B cell (primary cell): ENCODE results near the gene ARHGEF39. TPM values are rescaled to one million over a fixed set of nuclear protein-coding genes. Genes with fewer than 3 reads are reported as not detected.
A peak's percentile ranks its signal among the peaks of the same experiment; 100 is the strongest.

Source experiments
- ATAC-seq: fragments of 200-7000 bp; cut with Tn5 transposase; one replicate; pipeline ENCODE4 v1.10.0; 2021; ENCODE audit warnings: low read depth, mild to moderate bottlenecking, moderate number of reproducible peaks, moderate library complexity
- CTCF ChIA-PET: fragments of 350-600 bp; sonication (Branson Sonifier 250); formaldehyde crosslinking; loops from one replicate; lab custom pipeline; 2021; ENCODE audit warnings: antibody characterized with exemption, inconsistent platforms; lab: Charles Lee
- POLR2A ChIA-PET: fragments of 350-600 bp; sonication (Branson Sonifier 250); formaldehyde crosslinking; loops from one replicate; lab custom pipeline; 2021; ENCODE audit warnings: antibody characterized with exemption; lab: Charles Lee
- DNase-seq: peaks from one replicate; pipeline ENCODE4 v3.0.0; 2013
- H2AFZ ChIP-seq: 2 replicates; pipeline ENCODE4 v1.6.1; 2012; ENCODE audit warnings: mild to moderate bottlenecking, low read depth, low read length; ENCODE audit not compliant: insufficient read depth, poor library complexity, severe bottlenecking
- H3K27ac ChIP-seq, 2 donors: 1 replicate in 1 of 2; 2 replicates in 1 of 2; pipeline ENCODE4 v1.5.1; 2012 to 2013; ENCODE audit warnings: low read length in 2 of 2, mild to moderate bottlenecking in 2 of 2, moderate library complexity in 1 of 2
- H3K27me3 ChIP-seq, 4 experiments: fragments of 200-600 bp in 1 of 4; sonication (generic) in 1 of 4; replicated peaks in 1 of 4; 1 replicate in 2 of 4; 2 replicates in 2 of 4; pipeline versions ENCODE4 v1.6.1 to v1.7.0; 2013 to 2016; ENCODE audit warnings: low read length in 3 of 4, mild to moderate bottlenecking in 2 of 4, mixed read lengths in 1 of 4, moderate library complexity in 1 of 4; ENCODE audit not compliant: insufficient read depth in 4 of 4, control insufficient read depth in 3 of 4; ENCODE audit errors: control extremely low read depth in 1 of 4
- H3K36me3 ChIP-seq, 2 experiments: replicated peaks in 1 of 2; 1 replicate in 1 of 2; 2 replicates in 1 of 2; pipeline versions ENCODE4 v1.6.1 to v1.7.1; 2013; ENCODE audit warnings: low read length in 1 of 2; ENCODE audit not compliant: insufficient read depth in 2 of 2, control insufficient read depth in 1 of 2; ENCODE audit errors: control extremely low read depth in 1 of 2, extremely low read depth in 1 of 2
- H3K4me1 ChIP-seq, 2 donors: fragments of 200-600 bp in 1 of 2; sonication (generic) in 1 of 2; 1 replicate in 1 of 2; 2 replicates in 1 of 2; pipeline versions ENCODE4 v1.5.1 to v1.6.1; 2013 to 2017; ENCODE audit warnings: low read length in 2 of 2; ENCODE audit not compliant: control insufficient read depth in 2 of 2, insufficient read depth in 2 of 2
- H3K4me2 ChIP-seq: replicated peaks from 2 replicates; pipeline ENCODE3; 2012; ENCODE audit warnings: mild to moderate bottlenecking, low read depth, low read length; ENCODE audit not compliant: poor library complexity, severe bottlenecking
- H3K4me3 ChIP-seq, 5 experiments: fragments of 200-600 bp in 1 of 5; sonication (generic) in 1 of 5; 1 replicate in 3 of 5; 2 replicates in 2 of 5; pipeline versions ENCODE4 v1.5.1 to v1.7.0; 2011 to 2016; ENCODE audit warnings: low read length in 4 of 5, mild to moderate bottlenecking in 4 of 5, low read depth in 2 of 5, control low read depth in 1 of 5, moderate library complexity in 1 of 5; ENCODE audit not compliant: insufficient read depth in 1 of 5; ENCODE audit errors: control extremely low read depth in 1 of 5, extremely low read depth in 1 of 5
- H3K79me2 ChIP-seq: fragments of 200-600 bp; sonication (generic); one replicate; pipeline ENCODE4 v1.6.0; 2016; ENCODE audit warnings: low read length; ENCODE audit not compliant: control insufficient read depth, insufficient read depth
- H3K9ac ChIP-seq: fragments of 200-600 bp; sonication (generic); 2 replicates; pipeline ENCODE4 v1.6.1; 2017; ENCODE audit warnings: mild to moderate bottlenecking, low read length, moderate library complexity
- H3K9me3 ChIP-seq, 3 donors: one replicate each; pipeline versions ENCODE4 v1.6.1 to v1.7.1; 2013; ENCODE audit warnings: low read length in 2 of 3; ENCODE audit not compliant: control insufficient read depth in 2 of 3, insufficient read depth in 1 of 3; ENCODE audit errors: control extremely low read depth in 1 of 3
- H4K20me1 ChIP-seq: 2 replicates; pipeline ENCODE4 v1.6.0; 2012; ENCODE audit warnings: mild to moderate bottlenecking, low read length; ENCODE audit not compliant: insufficient read depth, control insufficient read depth, poor library complexity, severe bottlenecking
- H3K27ac Mint-ChIP-seq: one replicate; pipeline ENCODE4 v1.8.0; 2021; ENCODE audit warnings: mixed read lengths
- H3K27me3 Mint-ChIP-seq: one replicate; pipeline ENCODE4 v1.8.0; 2021; ENCODE audit warnings: mixed read lengths
- H3K4me1 Mint-ChIP-seq: one replicate; pipeline ENCODE4 v1.8.0; 2021; ENCODE audit warnings: mixed read lengths
- H3K4me3 Mint-ChIP-seq: one replicate; pipeline ENCODE4 v1.8.0; 2021; ENCODE audit warnings: mixed read lengths
- H3K9me3 Mint-ChIP-seq: one replicate; pipeline ENCODE4 v1.8.0; 2022; ENCODE audit warnings: mixed read lengths; ENCODE audit not compliant: insufficient read depth
- EZH2 ChIP-seq: IDR thresholded peaks from 2 replicates; pipeline ENCODE4 v1.6.1; 2012; ENCODE audit warnings: borderline replicate concordance, low read depth, mild to moderate bottlenecking, moderate library complexity, low read length; ENCODE audit not compliant: insufficient read depth, poor library complexity, severe bottlenecking
- WGBS: methylation state at CpG from one replicate; pipeline ENCODE4 v1.1.5; 2013; ENCODE audit warnings: missing lambda C conversion rate; ENCODE audit not compliant: insufficient coverage; 5-methylcytosine and 5-hydroxymethylcytosine counted together
- intact Hi-C: fragments of 100-400 bp; cut with micrococcal nuclease; formaldehyde crosslinking; loops from one replicate; pipeline ENCODE4 v1.10.0; 2022
- polyA plus RNA-seq: library from polyadenylated mRNA; depleted of rRNA; stranded (reverse); fragments of >200 nt; gene quantifications from 2 replicates; pipeline ENCODE4 v1.2.3, GENCODE V29; 2012
- total RNA-seq, 2 donors: library from RNA; stranded (reverse); fragments of 120-200 nt in 1 of 2; gene quantifications; 1 replicate in 1 of 2; 2 replicates in 1 of 2; pipeline versions ENCODE4 v1.2.3 to v1.2.4, GENCODE V29; 2013 to 2022
- TF ChIP-seq, protein P1 (sequence below): fragments of 200-600 bp; IDR thresholded peaks from one replicate; pipeline ENCODE4 v1.8.0; 2022; ENCODE audit warnings: antibody characterized with exemption, mild to moderate bottlenecking

ARHGEF39 gene
- total and polyA plus RNA-seq, 2 donors (not counting 1 experiment from before 2014, with no cell fraction given) = 0.40 to 0.62 TPM

DNA sequence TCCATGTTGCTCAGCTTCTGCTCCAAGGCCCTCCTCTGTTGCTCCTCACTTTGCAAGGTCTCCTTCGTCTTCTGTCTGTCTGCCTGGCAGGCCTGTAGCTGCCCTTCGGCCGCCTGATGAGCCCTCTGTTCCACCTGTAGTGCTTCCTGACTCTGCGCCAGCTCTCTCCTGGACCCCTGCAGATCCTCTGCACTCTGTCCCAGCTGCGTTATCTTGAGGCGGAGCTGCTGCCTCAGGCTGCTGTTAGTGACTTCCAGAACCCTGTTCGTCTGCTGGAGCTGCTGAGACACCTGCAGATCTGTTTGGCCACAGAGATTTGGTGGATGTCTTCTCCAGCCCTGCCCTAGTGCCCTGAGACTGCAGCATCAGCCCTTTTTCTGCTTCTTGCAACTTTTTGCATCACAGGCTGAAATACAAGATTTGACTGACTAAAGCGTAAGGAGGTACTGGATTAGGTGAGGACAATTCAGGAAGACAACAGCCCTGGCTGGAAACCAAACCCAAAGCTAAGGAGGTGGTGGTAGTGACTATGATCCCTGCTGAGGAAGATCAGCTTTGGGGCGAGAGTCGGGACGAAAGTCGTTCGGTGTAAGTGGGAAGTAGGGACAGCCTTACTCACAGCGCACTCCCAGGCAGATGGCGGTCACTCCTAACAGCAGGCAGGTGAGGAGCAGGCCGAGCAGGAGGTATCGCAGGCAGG lies 48.9 kb downstream of the ARHGEF39 start:
- Histone ChIP-seq H3K9ac (peak overlapping the region; percentile 93), H3K9me3 (no peaks in the 10 kb centered on the region), H2AFZ (peak overlapping the region; percentile 56), H3K36me3 (peaks cover 13 to 49% of the 10 kb centered on the region in 2 experiments), H3K27me3 (no peaks in the 10 kb centered on the region), H3K4me1 (peaks cover 77 to 95% of the 10 kb centered on the region in 2 donors), H3K4me2 (peak overlapping the region; percentile 76), H3K79me2 (peaks cover 48% of the 10 kb centered on the region), H3K27ac (peak overlapping the region; percentile 95 to 97), H3K4me3 (peak overlapping the region; percentile 32 to 91 (median 85)), H4K20me1 (peaks cover 41% of the 10 kb centered on the region)
- 84% methylated on average over 17 of the region's 17 CpGs for WGBS
- CTCF ChIA-PET = interaction anchor here (0.7 to 14.3 kb wide), 19 partner anchors 8 to 266 kb away, joined by 3 to 357 read pairs (median 5); partner anchors contain the start of genes ARHGEF39, CCDC107, CREB3 and RMRP
- H3K9me3 Mint-ChIP-seq = no peaks in the 10 kb centered on the region
- DNase-seq = no peak
- TF ChIP-seq EZH2 = no peak
- TF ChIP-seq, protein P1, sequence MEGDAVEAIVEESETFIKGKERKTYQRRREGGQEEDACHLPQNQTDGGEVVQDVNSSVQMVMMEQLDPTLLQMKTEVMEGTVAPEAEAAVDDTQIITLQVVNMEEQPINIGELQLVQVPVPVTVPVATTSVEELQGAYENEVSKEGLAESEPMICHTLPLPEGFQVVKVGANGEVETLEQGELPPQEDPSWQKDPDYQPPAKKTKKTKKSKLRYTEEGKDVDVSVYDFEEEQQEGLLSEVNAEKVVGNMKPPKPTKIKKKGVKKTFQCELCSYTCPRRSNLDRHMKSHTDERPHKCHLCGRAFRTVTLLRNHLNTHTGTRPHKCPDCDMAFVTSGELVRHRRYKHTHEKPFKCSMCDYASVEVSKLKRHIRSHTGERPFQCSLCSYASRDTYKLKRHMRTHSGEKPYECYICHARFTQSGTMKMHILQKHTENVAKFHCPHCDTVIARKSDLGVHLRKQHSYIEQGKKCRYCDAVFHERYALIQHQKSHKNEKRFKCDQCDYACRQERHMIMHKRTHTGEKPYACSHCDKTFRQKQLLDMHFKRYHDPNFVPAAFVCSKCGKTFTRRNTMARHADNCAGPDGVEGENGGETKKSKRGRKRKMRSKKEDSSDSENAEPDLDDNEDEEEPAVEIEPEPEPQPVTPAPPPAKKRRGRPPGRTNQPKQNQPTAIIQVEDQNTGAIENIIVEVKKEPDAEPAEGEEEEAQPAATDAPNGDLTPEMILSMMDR = no peak
- POLR2A ChIA-PET = interaction anchor here (0.6 to 7.1 kb wide), 10 partner anchors 11 to 576 kb away, joined by 3 to 114 read pairs (median 4); partner anchors contain the start of genes CCDC107, CREB3, RMRP and SIT1
- peak overlapping the region; percentile 86 for H3K27ac Mint-ChIP-seq
- ATAC-seq = no peak
- intact Hi-C loops = no loop called here
- peaks cover 94% of the 10 kb centered on the region for H3K4me1 Mint-ChIP-seq
- peak overlapping the region; percentile 86 for H3K4me3 Mint-ChIP-seq
- H3K27me3 Mint-ChIP-seq = no peaks in the 10 kb centered on the region

DNA sequence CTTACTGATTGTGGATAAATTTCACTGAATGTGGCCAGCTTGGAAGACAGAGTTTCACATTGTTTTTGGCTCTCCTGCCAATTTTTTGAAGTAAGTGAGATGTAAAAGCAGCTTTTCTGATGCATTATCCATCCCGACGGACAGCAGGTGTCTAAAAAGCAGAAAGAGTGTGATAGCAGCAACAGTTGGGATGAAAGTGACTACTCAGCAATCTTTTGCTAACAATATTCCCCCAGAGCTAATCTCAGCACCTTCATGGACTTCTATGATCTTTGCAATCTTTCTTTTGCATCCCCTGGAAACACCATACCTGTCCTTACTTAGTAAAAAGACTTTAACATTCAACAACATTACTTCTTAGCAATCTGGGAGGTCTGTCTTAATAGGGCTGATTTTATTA lies 52.2 kb downstream of the ARHGEF39 start:
- Mint-ChIP-seq H3K9me3 (no peaks in the 10 kb centered on the region), H3K4me1 (peaks cover 69% of the 10 kb centered on the region), H3K27me3 (no peaks in the 10 kb centered on the region), H3K4me3 (no peak overlapping the region), H3K27ac (peak overlapping the region; percentile 86)
- WGBS = no CpG with 5 or more reads among the region's 2 CpGs
- TF ChIP-seq, protein P1 = no peak
- no peak for TF ChIP-seq EZH2
- Histone ChIP-seq H3K9me3 (no peaks in the 10 kb centered on the region), H4K20me1 (peaks cover 68% of the 10 kb centered on the region), H3K4me1 (peaks cover 55 to 87% of the 10 kb centered on the region in 2 donors), H3K36me3 (peaks cover 18 to 78% of the 10 kb centered on the region in 2 experiments), H3K9ac (no peak overlapping the region), H2AFZ (no peak overlapping the region), H3K27me3 (no peaks in the 10 kb centered on the region), H3K27ac (peak overlapping the region in 1 of 2 donors; percentile 95), H3K4me2 (peak overlapping the region; percentile 49), H3K4me3 (no peak overlapping the region), H3K79me2 (peaks cover 56% of the 10 kb centered on the region)
- ChIA-PET POLR2A (interaction anchor here (1.4 to 1.7 kb wide), 3 partner anchors 23 to 52 kb away, joined by 4 to 7 read pairs (median 4); partner anchors contain the start of gene ARHGEF39), CTCF (interaction anchor here (0.7 to 14.3 kb wide), 14 partner anchors 8 to 269 kb away, joined by 3 to 357 read pairs (median 9); partner anchors contain the start of genes ARHGEF39, CCDC107, CREB3 and RMRP)
- no peak for ATAC-seq
- intact Hi-C loops = no loop called here
- DNase-seq = no peak
